Epithelial cell of esophagus (primary cell): ENCODE measurements around the gene ABHD5.
"Not testable (repeated sequence)": the region's sequence is repeated elsewhere in the genome, so short reads cannot be mapped to it uniquely, and the experiment has no call there.

Source experiments
- DNase-seq: peaks from one replicate; pipeline ENCODE4 v3.0.0; 2010; ENCODE audit warnings: low read depth
- H3K4me3 ChIP-seq: 2 replicates; pipeline ENCODE4 v1.5.1; 2011; ENCODE audit warnings: mild to moderate bottlenecking, low read length, control low read depth
- CTCF ChIP-seq: IDR thresholded peaks from 2 replicates; pipeline ENCODE4 v1.5.1; 2011; ENCODE audit warnings: low read depth, mild to moderate bottlenecking, low read length, control low read depth, inconsistent platforms; ENCODE audit not compliant: insufficient read depth; ENCODE audit errors: missing control alignments

The ABHD5 gene

GRCh38 chr3:43650345-43650744 is 40.4 kb upstream of the ABHD5 start:
- TF ChIP-seq CTCF: no peak

GRCh38 chr3:43656390-43656789 is 34.3 kb upstream of the ABHD5 start:
- not testable (repeated sequence) for DNase-seq, H3K4me3 ChIP-seq

More at GRCh38 chr3:43650345-43650744, 40.4 kb upstream of the ABHD5 start:
- no peak overlapping the region for H3K4me3 ChIP-seq
- DNase-seq: no peak

- DNase-seq: no peak
- TF ChIP-seq CTCF: no peak
- H3K4me3 ChIP-seq: no peak overlapping the region
Measured at GRCh38 chr3:43659250-43659880, 31.4 kb upstream of the ABHD5 start.

GRCh38 chr3:43661376-43661775 is 29.4 kb upstream of the ABHD5 start:
- DNase-seq, H3K4me3 ChIP-seq: not testable (repeated sequence)

GRCh38 chr3:43665011-43665410 is 25.7 kb upstream of the ABHD5 start:
- DNase-seq, H3K4me3 ChIP-seq: not testable (repeated sequence)

- TF ChIP-seq CTCF: no peak
- no peak for DNase-seq
Measured at GRCh38 chr3:43670635-43671522, 19.9 kb upstream of the ABHD5 start.

GRCh38 chr3:43674345-43675085 is 16.2 kb upstream of the ABHD5 start:
- H3K4me3 ChIP-seq: no peak overlapping the region
- TF ChIP-seq CTCF: no peak
- no peak for DNase-seq

More at GRCh38 chr3:43670635-43671522, 19.9 kb upstream of the ABHD5 start:
- no peak overlapping the region for H3K4me3 ChIP-seq

- TF ChIP-seq CTCF: no peak
Measured at GRCh38 chr3:43675593-43675992, 15.1 kb upstream of the ABHD5 start.

More at GRCh38 chr3:43675593-43675992, 15.1 kb upstream of the ABHD5 start:
- H3K4me3 ChIP-seq: no peak overlapping the region
- no peak for DNase-seq
